GM12878 (cell line): ENCODE results near the gene SP110. TPM values are rescaled to one million over a fixed set of nuclear protein-coding genes. Genes with fewer than 3 reads are reported as not detected.

Experiments
- BCLAF1 ChIP-seq: fragments of 450-650 bp; IDR thresholded peaks from 2 replicates; pipeline ENCODE4 v1.6.1; 2017; ENCODE audit warnings: antibody characterized with exemption, mild to moderate bottlenecking, moderate library complexity
- BRCA1 ChIP-seq: IDR thresholded peaks from 2 replicates; pipeline ENCODE4 v1.6.1; 2011; ENCODE audit warnings: low read depth, low read length, improper control_type of control experiment
- CBFB ChIP-seq: IDR thresholded peaks from 2 replicates; pipeline ENCODE4 v1.6.1; 2016; ENCODE audit warnings: antibody characterized with exemption, low read depth
- CEBPZ ChIP-seq: fragments of 150-350 bp; IDR thresholded peaks from 2 replicates; pipeline ENCODE4 v1.6.1; 2016; ENCODE audit warnings: low read depth, low read length
- DPF2 ChIP-seq: fragments of 450-650 bp; IDR thresholded peaks from 2 replicates; pipeline ENCODE4 v1.6.1; 2017; ENCODE audit warnings: mild to moderate bottlenecking
- ESRRA ChIP-seq: IDR thresholded peaks from 2 replicates; pipeline ENCODE4 v1.6.1; 2012; ENCODE audit warnings: mild to moderate bottlenecking, low read length, improper control_type of control experiment
- FOXM1 ChIP-seq: IDR thresholded peaks from 2 replicates; pipeline ENCODE4 v1.6.1; 2012; ENCODE audit warnings: low read depth, mild to moderate bottlenecking, inconsistent platforms, low read length, moderate library complexity
- HDAC2 ChIP-seq: fragments of 200-600 bp; sonication (generic); IDR thresholded peaks from 2 replicates; pipeline ENCODE4 v1.6.1; 2017
- KAT2A ChIP-seq: conservative IDR thresholded peaks from 2 replicates; pipeline ENCODE4 v1.6.1; 2011; ENCODE audit warnings: low read depth, low read length; ENCODE audit not compliant: control insufficient read depth
- MAX ChIP-seq: IDR thresholded peaks from 2 replicates; pipeline ENCODE4 v1.6.1; 2012; ENCODE audit warnings: low read depth, low read length, improper control_type of control experiment
- MXI1 ChIP-seq: fragments of 150-350 bp; IDR thresholded peaks from 2 replicates; pipeline ENCODE4 v1.6.1; 2011; ENCODE audit warnings: low read depth, mild to moderate bottlenecking, inconsistent platforms, low read length, improper control_type of control experiment
- MYC ChIP-seq: IDR thresholded peaks from 2 replicates; pipeline ENCODE4 v1.6.1; 2011; ENCODE audit warnings: mild to moderate bottlenecking, low read length, moderate library complexity, inconsistent platforms; ENCODE audit not compliant: insufficient read depth, insufficient replicate concordance, insufficient read length, severe bottlenecking
- NFIC ChIP-seq: IDR thresholded peaks from 2 replicates; pipeline ENCODE4 v1.6.1; 2012; ENCODE audit warnings: low read depth, mild to moderate bottlenecking, inconsistent platforms, low read length, moderate library complexity
- NRF1 ChIP-seq: conservative IDR thresholded peaks from 2 replicates; pipeline ENCODE4 v1.6.1; 2011; ENCODE audit warnings: mild to moderate bottlenecking, low read depth, low read length, improper control_type of control experiment
- PAX8 ChIP-seq: fragments of 450-650 bp; IDR thresholded peaks from 2 replicates; pipeline ENCODE4 v1.6.1; 2017; ENCODE audit warnings: mild to moderate bottlenecking, moderate library complexity
- PML ChIP-seq: IDR thresholded peaks from 2 replicates; pipeline ENCODE4 v1.6.1; 2012; ENCODE audit warnings: low read length, inconsistent platforms
- SP1 ChIP-seq: IDR thresholded peaks from one replicate; pipeline ENCODE4 v1.6.1; 2011; ENCODE audit warnings: low read depth, low read length
- SREBF1 ChIP-seq: IDR thresholded peaks from 2 replicates; pipeline ENCODE4 v1.6.1; 2012; ENCODE audit warnings: mild to moderate bottlenecking, low read length
- SREBF2 ChIP-seq: IDR thresholded peaks from 2 replicates; pipeline ENCODE4 v1.6.1; 2012; ENCODE audit warnings: mild to moderate bottlenecking, low read length
- STAT3 ChIP-seq: IDR thresholded peaks from 2 replicates; pipeline ENCODE4 v1.6.1; 2011; ENCODE audit warnings: low read depth, low read length, improper control_type of control experiment
- TBL1XR1 ChIP-seq: IDR thresholded peaks from 2 replicates; pipeline ENCODE4 v1.6.1; 2012; ENCODE audit warnings: low read depth, low read length, improper control_type of control experiment
- ZZZ3 ChIP-seq: IDR thresholded peaks from 2 replicates; pipeline ENCODE4 v1.6.1; 2011; ENCODE audit warnings: low read depth; ENCODE audit not compliant: control insufficient read depth, insufficient read length
- polyA plus RNA-seq, 11 experiments: library from polyadenylated mRNA; depleted of rRNA in 4 of 11; unstranded in 6 of 11; stranded (reverse) in 5 of 11; fragments of >200 nt; fragmentation: Nextera tagmentation in 4 of 11; fragmentation: Illumina TruSeq in 1 of 11; extraction: Ambion mirVana in 4 of 11; extraction: Trizol in 1 of 11; gene quantifications; 1 replicate in 1 of 11; 2 replicates in 10 of 11; pipeline versions ENCODE4 v1.2.1 to v1.2.3, GENCODE V29; 2011 to 2016; ENCODE audit warnings: inconsistent platforms in 2 of 11, missing spikeins in 2 of 11, low read depth in 1 of 11
- total RNA-seq, 4 experiments: library from RNA; depleted of rRNA in 3 of 4; stranded (reverse); fragments of >200 nt in 3 of 4; fragmentation: Illumina TruSeq in 1 of 4; extraction: Trizol in 1 of 4; gene quantifications; 2 replicates each; pipeline versions ENCODE4 v1.2.1 to v1.2.3, GENCODE V29; 2013 to 2021

SP110 gene
- total and polyA plus RNA-seq, 10 of the 15 experiments (the other 5 are each of a cell fraction or from before 2014, with no cell fraction given): 81.2 to 149 (median 100) TPM

- TF ChIP-seq SREBF2 (no peak), PAX8 (no peak), BRCA1 (no peak), KAT2A (no peak), NFIC (peak; percentile 26; the same call in 1 of the 2 replicates), CEBPZ (no peak), CBFB (no peak), MXI1 (peak; percentile 76), NRF1 (no peak), MAX (peak; percentile 47; the same call in 1 of the 2 replicates), DPF2 (no peak; the same call in 1 of the 2 replicates), MYC (no peak), ZZZ3 (no peak), PML (0 out of 2 replicates have a peak, but pooled peaks have one; percentile 70), SP1 (no peak), SREBF1 (no peak), STAT3 (no peak), TBL1XR1 (no peak), HDAC2 (no peak), BCLAF1 (no peak), FOXM1 (no peak), ESRRA (no peak)
Observed at GRCh38 chr2:230219419-230220331, at the start of gene SP110 (continued).
